Neural cell (in vitro differentiated cells): Measurements from ENCODE around the gene ZFPM1.

Experiments
- CTCF ChIP-seq: fragments of 450-650 bp; IDR thresholded peaks from 2 replicates; pipeline ENCODE4 v1.5.1; 2014; ENCODE audit warnings: antibody characterized with exemption, mild to moderate bottlenecking, moderate library complexity; ENCODE audit not compliant: poor library complexity, severe bottlenecking
- REST ChIP-seq: IDR thresholded peaks from 2 replicates; pipeline ENCODE4 v1.6.1; 2012; ENCODE audit warnings: borderline replicate concordance

GRCh38 chr16:88534638-88535190 lies 81.6 kb downstream of the ZFPM1 start:
- no peak for TF ChIP-seq CTCF
- no peak for TF ChIP-seq REST
